OCI-LY1 (cell line): ENCODE measurements around the gene PRMT5.

Source experiments
- EZH2 ChIP-seq: fragments of 200-600 bp; sonication (generic), shearing (Covaris generic); IDR thresholded peaks from 2 replicates; pipeline ENCODE4 v1.8.0; 2017; ENCODE audit warnings: borderline replicate concordance, mixed run types, mild to moderate bottlenecking, antibody characterized with exemption, low read length, moderate library complexity, mixed read lengths
- TF ChIP-seq, protein P1 (sequence below): fragments of 200-600 bp; sonication (generic), shearing (Covaris generic); IDR thresholded peaks from 2 replicates; pipeline ENCODE4 v1.5.1; 2017; ENCODE audit warnings: mild to moderate bottlenecking, antibody characterized with exemption, low read length, moderate library complexity, mixed read lengths

DNA sequence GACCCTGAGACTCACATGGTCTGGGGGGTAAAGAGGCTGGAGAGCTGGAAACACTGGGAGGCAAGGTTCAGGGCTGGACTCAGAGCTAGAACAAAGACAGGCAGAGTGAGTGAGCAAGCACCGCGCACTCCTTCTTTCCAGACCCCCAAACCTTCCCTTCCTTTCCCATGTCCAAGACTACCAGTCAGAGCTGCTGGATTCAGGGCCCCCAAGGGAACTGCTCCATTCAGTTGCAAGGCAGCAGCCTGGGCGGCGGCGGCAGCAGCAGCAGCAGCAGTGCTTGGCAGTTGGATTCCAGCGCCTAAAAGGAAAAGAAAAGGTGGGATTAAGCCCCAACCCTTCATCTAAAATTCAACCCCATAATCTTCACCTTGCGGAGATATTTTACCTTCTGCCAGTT is 27.4 kb downstream of the PRMT5 start:
- TF ChIP-seq, protein P1, sequence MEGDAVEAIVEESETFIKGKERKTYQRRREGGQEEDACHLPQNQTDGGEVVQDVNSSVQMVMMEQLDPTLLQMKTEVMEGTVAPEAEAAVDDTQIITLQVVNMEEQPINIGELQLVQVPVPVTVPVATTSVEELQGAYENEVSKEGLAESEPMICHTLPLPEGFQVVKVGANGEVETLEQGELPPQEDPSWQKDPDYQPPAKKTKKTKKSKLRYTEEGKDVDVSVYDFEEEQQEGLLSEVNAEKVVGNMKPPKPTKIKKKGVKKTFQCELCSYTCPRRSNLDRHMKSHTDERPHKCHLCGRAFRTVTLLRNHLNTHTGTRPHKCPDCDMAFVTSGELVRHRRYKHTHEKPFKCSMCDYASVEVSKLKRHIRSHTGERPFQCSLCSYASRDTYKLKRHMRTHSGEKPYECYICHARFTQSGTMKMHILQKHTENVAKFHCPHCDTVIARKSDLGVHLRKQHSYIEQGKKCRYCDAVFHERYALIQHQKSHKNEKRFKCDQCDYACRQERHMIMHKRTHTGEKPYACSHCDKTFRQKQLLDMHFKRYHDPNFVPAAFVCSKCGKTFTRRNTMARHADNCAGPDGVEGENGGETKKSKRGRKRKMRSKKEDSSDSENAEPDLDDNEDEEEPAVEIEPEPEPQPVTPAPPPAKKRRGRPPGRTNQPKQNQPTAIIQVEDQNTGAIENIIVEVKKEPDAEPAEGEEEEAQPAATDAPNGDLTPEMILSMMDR = no peak
- no peak for TF ChIP-seq EZH2
